Immature natural killer cell (primary cell): ENCODE results near the gene LDB2. TPM values are rescaled to one million over a fixed set of nuclear protein-coding genes. Genes with fewer than 3 reads are reported as not detected.
"Not testable (repeated sequence)": the region's sequence is repeated elsewhere in the genome, so short reads cannot be mapped to it uniquely, and the experiment has no call there.

Experiments used
- DNase-seq, 3 donors: peaks; one replicate each; pipeline ENCODE4 v3.0.0; 2022; ENCODE audit warnings: mixed read lengths in 1 of 3
- H3K27ac Mint-ChIP-seq, 6 donors: one replicate each; pipeline ENCODE4 v1.8.0; 2020; ENCODE audit warnings: mixed read lengths in 6 of 6, mild to moderate bottlenecking in 5 of 6, inconsistent platforms in 4 of 6, moderate library complexity in 3 of 6
- H3K27me3 Mint-ChIP-seq, 3 donors: one replicate each; pipeline ENCODE4 v1.8.0; 2020 to 2021; ENCODE audit warnings: low read depth in 3 of 3, mild to moderate bottlenecking in 3 of 3, mixed read lengths in 3 of 3, moderate library complexity in 3 of 3, inconsistent platforms in 1 of 3
- H3K36me3 Mint-ChIP-seq, 3 donors: one replicate each; pipeline ENCODE4 v1.8.0; 2020; ENCODE audit warnings: mixed read lengths in 3 of 3, inconsistent platforms in 2 of 3, mild to moderate bottlenecking in 2 of 3
- H3K4me1 Mint-ChIP-seq, 2 donors: one replicate each; pipeline ENCODE4 v1.8.0; 2020; ENCODE audit warnings: inconsistent platforms in 2 of 2, mild to moderate bottlenecking in 2 of 2, mixed read lengths in 2 of 2, moderate library complexity in 1 of 2
- H3K4me3 Mint-ChIP-seq, 5 donors: one replicate each; pipeline ENCODE4 v1.8.0; 2020; ENCODE audit warnings: mild to moderate bottlenecking in 5 of 5, mixed read lengths in 5 of 5, inconsistent platforms in 3 of 5, moderate library complexity in 3 of 5
- H3K9me3 Mint-ChIP-seq, 6 donors: one replicate each; pipeline ENCODE4 v1.8.0; 2020; ENCODE audit warnings: mild to moderate bottlenecking in 6 of 6, mixed read lengths in 6 of 6, inconsistent platforms in 4 of 6, moderate library complexity in 3 of 6
- polyA plus RNA-seq, 3 donors: library from polyadenylated mRNA; unstranded; fragments of 300-500 nt; fragmentation: Illumina TruSeq; gene quantifications; one replicate each; pipeline ENCODE4 v1.2.3, GENCODE V29; 2021

LDB2 gene
- polyA plus RNA-seq, result 10 to 100 TPM in 1 of 3 donors, 1 to 10 TPM in 2; 6.9 to 15.8 (median 7.5) TPM

GRCh38 chr4:16897991-16898827 is at the start of gene LDB2:
Gene LDB2 (minus strand): TSS chr4:16898645.
- DNase-seq, result peak in 2 of 3 donors; percentile 24 to 28
- Mint-ChIP-seq H3K36me3 (no peaks in the 10 kb centered on the region), H3K4me1 (peaks cover 72 to 81% of the 10 kb centered on the region in 2 donors), H3K4me3 (peak within 1 kb of the TSS; percentile 86 to 94 (median 90)), H3K27ac (peak within 1 kb of the TSS; percentile 63 to 91 (median 84)), H3K27me3 (peaks cover 5 to 14% (median 12%) of the 10 kb centered on the region in 3 donors), H3K9me3 (no peaks in the 10 kb centered on the region)

GRCh38 chr4:16942491-16942890 is 44.0 kb upstream of the LDB2 start:
- Mint-ChIP-seq H3K27ac (no peak overlapping the region), H3K9me3 (peaks cover 0 to 5% (median 0%) of the 10 kb centered on the region in 6 donors), H3K36me3 (no peaks in the 10 kb centered on the region), H3K4me1 (no peaks in the 10 kb centered on the region), H3K27me3 (peaks cover 0 to 5% (median 2%) of the 10 kb centered on the region in 3 donors), H3K4me3 (no peak overlapping the region)
- DNase-seq, result no peak

DNA sequence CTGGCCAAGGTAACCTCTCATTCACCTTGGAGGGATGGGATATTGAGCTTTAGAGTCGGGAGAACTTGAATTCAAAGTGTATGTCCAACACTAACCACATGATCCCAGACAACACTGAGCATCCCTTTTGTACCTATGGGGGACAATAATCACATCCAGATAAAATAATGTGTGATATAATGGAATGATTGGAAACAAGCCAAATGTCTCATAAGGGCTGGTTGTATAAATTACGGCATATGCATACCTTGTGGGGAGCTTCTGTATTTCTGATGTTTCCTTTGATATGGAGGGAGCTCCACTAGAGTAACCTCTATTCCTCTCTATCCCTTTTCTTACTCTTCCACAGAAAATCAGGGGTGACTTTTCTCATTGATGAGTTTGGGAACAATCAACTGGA is 40.7 kb upstream of the LDB2 start:
- Mint-ChIP-seq H3K4me1 (no peaks in the 10 kb centered on the region), H3K9me3 (peaks cover 0 to 5% (median 0%) of the 10 kb centered on the region in 6 donors), H3K4me3 (no peak overlapping the region), H3K36me3 (no peaks in the 10 kb centered on the region), H3K27me3 (peaks cover 0 to 7% (median 2%) of the 10 kb centered on the region in 3 donors), H3K27ac (no peak overlapping the region)
- DNase-seq, result no peak

DNA sequence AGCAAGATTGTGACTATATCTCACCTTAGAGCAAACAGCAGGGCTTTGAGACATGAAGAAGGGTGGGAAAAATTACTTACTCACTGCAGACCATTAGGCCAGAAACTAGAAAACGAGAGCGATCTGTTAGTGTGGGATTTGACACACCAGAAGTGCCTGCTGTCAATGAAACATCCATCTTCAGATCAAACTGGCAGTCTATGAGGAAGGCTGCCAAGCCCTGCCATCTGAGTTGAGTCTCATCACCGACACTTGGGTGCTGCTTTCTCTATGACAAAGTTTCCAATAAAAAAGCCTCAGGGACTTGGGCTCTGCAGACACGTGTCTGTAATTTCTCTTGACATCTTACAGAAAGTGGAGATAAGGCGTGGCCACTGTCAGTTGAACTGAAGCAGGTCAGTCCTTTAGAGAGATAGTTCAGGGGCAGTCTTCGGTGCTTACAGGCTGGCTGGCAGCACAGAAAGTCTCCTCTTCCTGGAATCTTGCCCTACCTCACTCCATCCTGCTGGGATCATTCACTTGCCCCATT is 40.1 kb upstream of the LDB2 start:
- no peaks in the 10 kb centered on the region for H3K4me1 Mint-ChIP-seq

GRCh38 chr4:16931339-16932305 is 33.2 kb upstream of the LDB2 start:
- no peaks in the 10 kb centered on the region for H3K36me3 Mint-ChIP-seq
- DNase-seq, result no peak
- H3K4me1 Mint-ChIP-seq, result no peaks in the 10 kb centered on the region
- no peak overlapping the region for H3K27ac Mint-ChIP-seq
- H3K27me3 Mint-ChIP-seq, result peaks cover 2 to 8% (median 2%) of the 10 kb centered on the region in 3 donors
- no peak overlapping the region for H3K4me3 Mint-ChIP-seq
- no peaks in the 10 kb centered on the region for H3K9me3 Mint-ChIP-seq

More for the DNA sequence above, 40.1 kb upstream of the LDB2 start:
- Mint-ChIP-seq H3K4me3 (no peak overlapping the region), H3K27ac (no peak overlapping the region), H3K27me3 (peaks cover 0 to 7% (median 3%) of the 10 kb centered on the region in 3 donors), H3K9me3 (peaks cover 0 to 5% (median 0%) of the 10 kb centered on the region in 6 donors), H3K36me3 (no peaks in the 10 kb centered on the region)
- DNase-seq, result no peak

DNA sequence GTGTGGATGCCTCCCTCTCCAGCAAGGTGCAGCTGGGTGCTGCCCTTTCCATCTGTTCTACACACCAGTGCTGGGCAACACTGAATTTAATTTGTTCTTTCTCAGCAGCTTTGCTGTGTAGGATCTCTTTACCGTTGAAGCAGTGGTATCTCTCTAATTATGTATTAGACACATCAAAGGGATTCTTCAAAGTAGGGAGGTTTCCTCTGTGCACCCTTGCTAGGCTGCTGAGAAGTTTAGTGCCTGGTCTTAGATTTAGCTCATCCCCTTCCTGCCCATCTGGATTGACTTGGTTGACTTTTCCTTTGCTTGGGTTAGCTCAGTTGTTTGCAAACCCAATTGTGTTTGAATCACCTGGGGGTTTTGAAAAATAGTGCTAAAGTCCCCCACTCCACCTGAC is 27.8 kb upstream of the LDB2 start:
- peaks cover 2 to 6% (median 5%) of the 10 kb centered on the region in 3 donors for H3K27me3 Mint-ChIP-seq
- no peaks in the 10 kb centered on the region for H3K36me3 Mint-ChIP-seq
- DNase-seq, result no peak
- no peaks in the 10 kb centered on the region for H3K9me3 Mint-ChIP-seq
- H3K4me1 Mint-ChIP-seq, result no peaks in the 10 kb centered on the region
- H3K4me3 Mint-ChIP-seq, result no peak overlapping the region
- no peak overlapping the region for H3K27ac Mint-ChIP-seq

- not testable (repeated sequence) for H3K4me3 Mint-ChIP-seq, DNase-seq, H3K4me1 Mint-ChIP-seq, H3K27ac Mint-ChIP-seq, H3K27me3 Mint-ChIP-seq, H3K9me3 Mint-ChIP-seq, H3K36me3 Mint-ChIP-seq
Observed at GRCh38 chr4:16918716-16919115, 20.3 kb upstream of the LDB2 start.

- H3K27ac Mint-ChIP-seq, result no peak overlapping the region
- no peak overlapping the region for H3K4me3 Mint-ChIP-seq
- H3K36me3 Mint-ChIP-seq, result no peaks in the 10 kb centered on the region
- peak; percentile 67 to 71 (median 69) for DNase-seq
- H3K9me3 Mint-ChIP-seq, result no peaks in the 10 kb centered on the region
- H3K4me1 Mint-ChIP-seq, result peaks cover 6 to 8% of the 10 kb centered on the region in 2 donors
- H3K27me3 Mint-ChIP-seq, result no peaks in the 10 kb centered on the region
Observed at GRCh38 chr4:16916719-16917337, 18.4 kb upstream of the LDB2 start.

DNA sequence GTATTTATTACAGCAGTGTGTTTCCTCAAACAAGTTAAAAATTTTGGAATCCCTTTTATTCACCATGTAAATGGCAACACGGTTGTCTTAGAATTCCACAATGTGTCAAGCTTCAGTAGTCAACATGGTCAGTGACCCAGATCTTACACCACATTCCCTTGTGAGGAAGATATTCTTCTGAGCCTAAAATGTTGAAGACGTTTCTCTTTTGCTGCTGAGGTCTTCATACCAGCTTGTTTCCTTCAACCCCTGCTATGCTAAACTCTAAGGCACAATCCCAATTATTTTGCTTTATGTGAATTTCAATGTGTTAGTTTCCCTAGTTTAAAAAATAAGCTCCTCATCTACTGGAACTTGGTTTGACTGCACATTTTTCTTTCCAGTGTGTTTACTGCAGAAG is 17.6 kb upstream of the LDB2 start:
- Mint-ChIP-seq H3K36me3 (no peaks in the 10 kb centered on the region), H3K9me3 (no peaks in the 10 kb centered on the region), H3K27me3 (no peaks in the 10 kb centered on the region), H3K4me1 (peaks cover 6 to 8% of the 10 kb centered on the region in 2 donors), H3K4me3 (no peak overlapping the region), H3K27ac (no peak overlapping the region)
- DNase-seq, result no peak

DNA sequence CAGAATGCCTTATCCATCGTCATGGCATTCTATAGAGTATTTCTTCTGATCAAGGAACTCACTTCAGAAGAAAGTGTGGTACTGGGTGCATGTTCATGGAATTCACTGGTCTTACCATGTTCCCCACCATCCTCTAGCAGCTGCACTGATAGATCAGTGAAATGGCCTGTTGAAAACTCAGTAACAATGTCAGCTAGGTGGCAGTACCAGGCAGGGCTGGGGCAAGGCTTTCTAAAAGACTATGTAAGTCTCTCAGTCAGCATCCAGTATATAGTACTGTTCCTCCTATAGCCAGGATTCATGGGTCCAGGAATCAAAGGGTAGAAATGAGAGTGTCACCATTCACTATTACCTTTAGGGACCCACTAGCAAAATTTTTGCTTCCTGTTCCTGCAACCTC is 15.8 kb upstream of the LDB2 start:
- Mint-ChIP-seq H3K4me3 (no peak overlapping the region), H3K4me1 (peaks cover 6 to 8% of the 10 kb centered on the region in 2 donors), H3K9me3 (no peaks in the 10 kb centered on the region), H3K27ac (no peak overlapping the region), H3K36me3 (no peaks in the 10 kb centered on the region), H3K27me3 (peaks cover 0 to 2% (median 0%) of the 10 kb centered on the region in 3 donors)
- DNase-seq, result no peak

DNA sequence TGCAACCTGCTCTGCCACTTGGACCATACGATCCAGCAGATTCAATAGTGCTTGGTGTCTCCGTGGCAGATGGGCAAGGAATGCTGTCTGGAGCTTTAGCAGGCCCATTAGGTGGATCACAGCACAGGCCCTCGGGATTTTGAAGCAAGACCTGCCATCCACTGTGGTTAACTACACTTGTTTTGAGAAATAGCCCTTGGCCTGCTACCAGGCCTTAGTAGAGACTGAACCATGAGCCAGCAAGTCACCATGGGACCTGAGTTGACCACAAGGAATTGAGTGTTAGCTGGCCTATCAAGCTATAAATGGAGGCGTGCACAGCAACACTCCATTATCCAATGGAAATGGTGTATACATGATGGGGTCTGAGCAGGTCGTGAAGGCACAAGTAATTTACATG is 14.5 kb upstream of the LDB2 start:
- Mint-ChIP-seq H3K36me3 (no peaks in the 10 kb centered on the region), H3K9me3 (no peaks in the 10 kb centered on the region), H3K27me3 (peaks cover 0 to 2% (median 0%) of the 10 kb centered on the region in 3 donors), H3K4me1 (peaks cover 6 to 8% of the 10 kb centered on the region in 2 donors), H3K4me3 (no peak overlapping the region), H3K27ac (no peak overlapping the region)
- no peak for DNase-seq

DNA sequence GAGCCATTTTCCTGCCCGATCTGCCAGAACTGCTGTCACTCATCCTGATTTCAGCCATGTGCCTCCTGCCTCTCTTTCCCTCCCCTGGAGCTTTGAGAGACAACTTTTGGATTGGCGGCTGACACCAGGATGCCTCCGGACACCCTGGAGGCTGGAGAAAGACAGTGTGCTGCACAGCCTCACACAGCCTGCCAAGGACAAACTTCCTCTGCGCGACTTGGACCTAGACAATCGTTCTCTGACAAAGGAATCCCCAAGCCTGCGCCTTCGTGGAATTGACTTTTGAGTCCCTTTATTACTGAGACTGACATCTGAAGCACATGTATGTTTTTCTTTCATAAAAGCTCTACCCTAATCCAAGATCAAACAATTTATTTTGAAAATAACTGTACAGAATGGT is 10.8 kb upstream of the LDB2 start:
- DNase-seq, result no peak
- H3K4me1 Mint-ChIP-seq, result no peaks in the 10 kb centered on the region
- no peaks in the 10 kb centered on the region for H3K9me3 Mint-ChIP-seq
- no peak overlapping the region for H3K4me3 Mint-ChIP-seq
- H3K36me3 Mint-ChIP-seq, result peaks cover 0 to 5% (median 0%) of the 10 kb centered on the region in 3 donors
- peaks cover 0 to 4% (median 2%) of the 10 kb centered on the region in 3 donors for H3K27me3 Mint-ChIP-seq
- H3K27ac Mint-ChIP-seq, result no peak overlapping the region

DNA sequence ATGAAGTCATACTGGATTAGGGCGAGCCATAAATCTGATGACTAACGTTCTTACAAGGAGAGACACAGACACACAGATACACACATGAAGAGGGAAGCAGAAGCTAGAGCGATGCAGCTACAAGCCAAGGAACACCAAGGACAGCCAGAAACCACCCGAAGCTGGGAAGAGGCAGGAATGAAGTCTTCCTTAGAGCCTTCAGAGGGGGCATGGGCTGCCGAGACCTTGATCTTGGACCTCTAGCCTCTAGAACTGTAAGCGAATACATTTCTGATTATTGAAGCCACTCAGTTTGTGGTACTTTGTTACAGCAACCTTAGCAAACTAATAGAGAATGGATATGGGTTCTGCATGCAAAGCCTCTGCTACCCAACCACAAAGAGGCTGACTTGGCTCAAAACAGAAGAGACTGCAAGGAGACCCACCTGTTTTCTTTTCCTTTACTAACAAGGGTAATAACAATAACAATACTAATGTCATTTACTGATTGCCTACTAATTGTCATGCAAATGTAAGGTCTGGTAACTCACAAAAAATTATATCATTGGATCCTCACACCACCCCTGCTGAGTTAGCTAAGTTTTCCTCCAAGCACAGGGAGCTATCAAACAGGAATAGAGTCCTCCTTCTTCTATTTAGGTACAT is 10.1 kb upstream of the LDB2 start:
- no peak overlapping the region for H3K27ac Mint-ChIP-seq
- no peak overlapping the region for H3K4me3 Mint-ChIP-seq
- H3K36me3 Mint-ChIP-seq, result peaks cover 0 to 5% (median 0%) of the 10 kb centered on the region in 3 donors
- no peaks in the 10 kb centered on the region for H3K4me1 Mint-ChIP-seq
- H3K9me3 Mint-ChIP-seq, result no peaks in the 10 kb centered on the region
- peaks cover 0 to 4% (median 4%) of the 10 kb centered on the region in 3 donors for H3K27me3 Mint-ChIP-seq
- DNase-seq, result no peak
